OCI-LY7 (cell line): ENCODE data around the gene CLNS1A.
"Not testable (repeated sequence)": the region's sequence is repeated elsewhere in the genome, so short reads cannot be mapped to it uniquely, and the experiment has no call there.

Experiments used
- EZH2phosphoT487 ChIP-seq: fragments of 200-600 bp; sonication (generic); IDR thresholded peaks from 2 replicates; pipeline ENCODE4 v1.6.1; 2018; ENCODE audit warnings: low read depth, borderline replicate concordance, mild to moderate bottlenecking, mixed run types, antibody characterized with exemption, low read length, moderate library complexity, mixed read lengths
- TF ChIP-seq, protein P1 (sequence below): fragments of 200-600 bp; sonication (generic); conservative IDR thresholded peaks from 2 replicates; pipeline ENCODE4 v1.5.1; 2014; ENCODE audit warnings: mild to moderate bottlenecking, antibody characterized with exemption, low read length, moderate library complexity, mixed read lengths

DNA sequence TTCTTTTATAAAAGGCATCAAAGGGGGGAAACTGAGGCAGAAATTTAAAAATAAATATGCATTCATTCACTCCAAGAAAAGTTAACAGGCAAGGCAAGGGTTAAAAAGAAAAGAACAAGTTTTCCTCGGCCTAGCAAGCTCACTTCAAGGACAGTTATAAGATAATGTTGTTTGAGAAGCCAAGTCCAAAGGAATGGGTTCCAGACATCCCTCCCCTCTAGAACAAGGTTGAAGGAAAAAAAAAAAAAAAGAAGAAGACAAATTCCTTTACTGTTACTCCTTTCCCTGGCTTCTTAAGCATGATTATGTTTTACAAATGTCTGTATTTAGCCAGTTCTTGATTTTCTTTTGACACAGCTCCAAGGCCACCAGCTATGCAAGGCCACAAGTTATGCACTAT, 62.2 kb downstream of the CLNS1A start:
- TF ChIP-seq, protein P1, sequence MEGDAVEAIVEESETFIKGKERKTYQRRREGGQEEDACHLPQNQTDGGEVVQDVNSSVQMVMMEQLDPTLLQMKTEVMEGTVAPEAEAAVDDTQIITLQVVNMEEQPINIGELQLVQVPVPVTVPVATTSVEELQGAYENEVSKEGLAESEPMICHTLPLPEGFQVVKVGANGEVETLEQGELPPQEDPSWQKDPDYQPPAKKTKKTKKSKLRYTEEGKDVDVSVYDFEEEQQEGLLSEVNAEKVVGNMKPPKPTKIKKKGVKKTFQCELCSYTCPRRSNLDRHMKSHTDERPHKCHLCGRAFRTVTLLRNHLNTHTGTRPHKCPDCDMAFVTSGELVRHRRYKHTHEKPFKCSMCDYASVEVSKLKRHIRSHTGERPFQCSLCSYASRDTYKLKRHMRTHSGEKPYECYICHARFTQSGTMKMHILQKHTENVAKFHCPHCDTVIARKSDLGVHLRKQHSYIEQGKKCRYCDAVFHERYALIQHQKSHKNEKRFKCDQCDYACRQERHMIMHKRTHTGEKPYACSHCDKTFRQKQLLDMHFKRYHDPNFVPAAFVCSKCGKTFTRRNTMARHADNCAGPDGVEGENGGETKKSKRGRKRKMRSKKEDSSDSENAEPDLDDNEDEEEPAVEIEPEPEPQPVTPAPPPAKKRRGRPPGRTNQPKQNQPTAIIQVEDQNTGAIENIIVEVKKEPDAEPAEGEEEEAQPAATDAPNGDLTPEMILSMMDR, result not testable (repeated sequence)
- TF ChIP-seq EZH2phosphoT487, result not testable (repeated sequence)
